Skeletal muscle satellite cell (primary cell): ENCODE results near the gene AARS1.
A peak's percentile ranks its signal among the peaks of the same experiment; 100 is the strongest.
"Not testable (repeated sequence)": the region's sequence is repeated elsewhere in the genome, so short reads cannot be mapped to it uniquely, and the experiment has no call there.

ENCODE experiments used
- H3K27me3 ChIP-seq: 2 replicates; pipeline ENCODE4 v1.7.0; 2013; ENCODE audit warnings: low read length; ENCODE audit not compliant: control insufficient read depth, insufficient read depth
- H3K36me3 ChIP-seq: 2 replicates; pipeline ENCODE4 v1.7.0; 2013; ENCODE audit warnings: mild to moderate bottlenecking, control low read depth, low read length; ENCODE audit not compliant: insufficient read depth
- H3K4me1 ChIP-seq: 2 replicates; pipeline ENCODE4 v1.7.0; 2013; ENCODE audit warnings: low read length; ENCODE audit not compliant: control insufficient read depth, insufficient read depth
- H3K4me2 ChIP-seq: 2 replicates; pipeline ENCODE4 v1.7.0; 2013; ENCODE audit warnings: mild to moderate bottlenecking, low read length
- H3K4me3 ChIP-seq: 2 replicates; pipeline ENCODE4 v1.7.0; 2013; ENCODE audit warnings: low read length
- H3K9ac ChIP-seq: 2 replicates; pipeline ENCODE4 v1.7.0; 2013; ENCODE audit warnings: mild to moderate bottlenecking, low read depth, low read length, moderate library complexity
- H3K9me3 ChIP-seq: replicated peaks from 2 replicates; pipeline ENCODE4 v1.7.0; 2013; ENCODE audit warnings: mild to moderate bottlenecking, control low read depth, low read length

Gene AARS1

GRCh38 chr16:70301121-70301520, 11.8 kb upstream of the AARS1 start:
- Histone ChIP-seq H3K4me1 (peaks cover 14% of the 10 kb centered on the region), H3K4me3 (peak overlapping the region; percentile 8), H3K4me2 (no peak overlapping the region), H3K9ac (no peak overlapping the region), H3K27me3 (no peaks in the 10 kb centered on the region), H3K9me3 (peaks cover 8% of the 10 kb centered on the region), H3K36me3 (peaks cover 18% of the 10 kb centered on the region)

- peak within 1 kb of the TSS; percentile 91 for H3K4me2 ChIP-seq
- peaks cover 18% of the 10 kb centered on the region for H3K36me3 ChIP-seq
- H3K4me1 ChIP-seq = peaks cover 9% of the 10 kb centered on the region
- H3K9me3 ChIP-seq = peaks cover 8% of the 10 kb centered on the region
- peak within 1 kb of the TSS; percentile 94 for H3K9ac ChIP-seq
- peak within 1 kb of the TSS; percentile 93 for H3K4me3 ChIP-seq
- H3K27me3 ChIP-seq = no peaks in the 10 kb centered on the region
These were observed 10.0 kb upstream of the AARS1 start, which contains the start of gene DDX19B for GRCh38 chr16:70298988-70299938. TSS of gene DDX19B (plus strand) at chr16:70299186. CDS start at chr16:70299298, 112 bp downstream.

- no peak overlapping the region for H3K4me3 ChIP-seq
- no peaks in the 10 kb centered on the region for H3K27me3 ChIP-seq
- no peaks in the 10 kb centered on the region for H3K9me3 ChIP-seq
- H3K36me3 ChIP-seq = no peaks in the 10 kb centered on the region
- no peak overlapping the region for H3K9ac ChIP-seq
- peaks cover 9% of the 10 kb centered on the region for H3K4me1 ChIP-seq
- no peak overlapping the region for H3K4me2 ChIP-seq
These were observed 6.3 kb upstream of the AARS1 start for GRCh38 chr16:70295634-70296033.

- Histone ChIP-seq H3K36me3 (no peaks in the 10 kb centered on the region), H3K9ac (no peak overlapping the region), H3K4me2 (no peak overlapping the region), H3K27me3 (no peaks in the 10 kb centered on the region), H3K4me1 (peaks cover 7% of the 10 kb centered on the region), H3K9me3 (no peaks in the 10 kb centered on the region), H3K4me3 (no peak overlapping the region)
These were observed 5.2 kb upstream of the AARS1 start for GRCh38 chr16:70294385-70295025.

- H3K36me3 ChIP-seq, H3K9me3 ChIP-seq, H3K9ac ChIP-seq, H3K4me3 ChIP-seq, H3K27me3 ChIP-seq, H3K4me2 ChIP-seq, H3K4me1 ChIP-seq: not testable (repeated sequence)
These were observed 2.8 kb upstream of the AARS1 start for GRCh38 chr16:70292148-70292547.

- Histone ChIP-seq H3K4me2 (no peak overlapping the region), H3K9ac (no peak overlapping the region), H3K9me3 (no peaks in the 10 kb centered on the region), H3K4me3 (no peak overlapping the region), H3K4me1 (peaks cover 6% of the 10 kb centered on the region), H3K36me3 (no peaks in the 10 kb centered on the region), H3K27me3 (no peaks in the 10 kb centered on the region)
These were observed 1.7 kb upstream of the AARS1 start for GRCh38 chr16:70290949-70291519.

- not testable (repeated sequence) for H3K27me3 ChIP-seq, H3K9me3 ChIP-seq, H3K4me2 ChIP-seq, H3K9ac ChIP-seq, H3K4me1 ChIP-seq, H3K4me3 ChIP-seq
- peaks cover 16% of the 10 kb centered on the region for H3K36me3 ChIP-seq
These were observed 1.9 kb downstream of the AARS1 start for GRCh38 chr16:70287304-70287971.

- peaks cover 52% of the 10 kb centered on the region for H3K36me3 ChIP-seq
These were observed 12.9 kb downstream of the AARS1 start for GRCh38 chr16:70276392-70276791.

GRCh38 chr16:70271696-70272095, 17.6 kb downstream of the AARS1 start:
- Histone ChIP-seq H3K4me1 (no peaks in the 10 kb centered on the region), H3K4me2 (no peak overlapping the region), H3K27me3 (no peaks in the 10 kb centered on the region), H3K4me3 (no peak overlapping the region), H3K9me3 (no peaks in the 10 kb centered on the region), H3K36me3 (peaks cover 51% of the 10 kb centered on the region), H3K9ac (no peak overlapping the region)

More at GRCh38 chr16:70276392-70276791, 12.9 kb downstream of the AARS1 start:
- H3K27me3 ChIP-seq = no peaks in the 10 kb centered on the region
- no peaks in the 10 kb centered on the region for H3K4me1 ChIP-seq
- H3K9ac ChIP-seq = no peak overlapping the region
- H3K9me3 ChIP-seq = no peaks in the 10 kb centered on the region
- no peak overlapping the region for H3K4me2 ChIP-seq
- H3K4me3 ChIP-seq = no peak overlapping the region

GRCh38 chr16:70270176-70270575, 19.1 kb downstream of the AARS1 start:
- H3K9ac ChIP-seq = no peak overlapping the region
- no peak overlapping the region for H3K4me3 ChIP-seq
- H3K27me3 ChIP-seq = no peaks in the 10 kb centered on the region
- peaks cover 51% of the 10 kb centered on the region for H3K36me3 ChIP-seq
- H3K9me3 ChIP-seq = no peaks in the 10 kb centered on the region
- no peaks in the 10 kb centered on the region for H3K4me1 ChIP-seq
- H3K4me2 ChIP-seq = no peak overlapping the region

- Histone ChIP-seq H3K36me3 (peaks cover 58% of the 10 kb centered on the region), H3K9me3 (no peaks in the 10 kb centered on the region), H3K27me3 (no peaks in the 10 kb centered on the region), H3K4me2 (no peak overlapping the region), H3K4me3 (no peak overlapping the region), H3K9ac (no peak overlapping the region), H3K4me1 (no peaks in the 10 kb centered on the region)
These were observed 19.8 kb downstream of the AARS1 start for GRCh38 chr16:70269471-70269870.
